Measurements from ENCODE around the gene GNPNAT1. TPM values are rescaled to one million over a fixed set of nuclear protein-coding genes. Genes with fewer than 3 reads are reported as not detected.

Gene GNPNAT1
- total and polyA plus RNA-seq, 2 of the 8 experiments (the other 6 are each of a cell fraction or from before 2014, with no cell fraction given), result 25.5 to 54.1 TPM

GRCh38 chr14:52825085-52825484 lies 33.7 kb upstream of the GNPNAT1 start (continued):
- TF ChIP-seq HDAC2 (IDR thresholded peaks at IDR 0.05; ENCODE audit: borderline replicate concordance in 1 of 2, low read depth in 2 of 2, low read length in 2 of 2) (no peak), KDM4A (IDR thresholded peaks at IDR 0.05; ENCODE audit: low read depth, low read length, severe bottlenecking) (no peak), BCL11A (IDR thresholded peaks at IDR 0.05; ENCODE audit: low read depth in 2 of 2, low read length in 2 of 2) (no peak), BRCA1 (IDR thresholded peaks at IDR 0.05; ENCODE audit: low read depth, low read length) (no peak)

Measured in H1 (cell line).